NAMALWA (cell line): ENCODE results near the gene GALNT11.
"Not testable (repeated sequence)": the region's sequence is repeated elsewhere in the genome, so short reads cannot be mapped to it uniquely, and the experiment has no call there.

ENCODE experiments used
- DNase-seq: peaks from one replicate; pipeline ENCODE4 v3.0.0-alpha.2; 2015; ENCODE audit warnings: low spot score

The GALNT11 gene

GRCh38 chr7:152075379-152075778 lies 49.9 kb downstream of the GALNT11 start:
- not testable (repeated sequence) for DNase-seq

- DNase-seq, result peak; percentile 68
Observed at GRCh38 chr7:152076324-152076821, 50.9 kb downstream of the GALNT11 start.

GRCh38 chr7:152076940-152077933 lies 51.8 kb downstream of the GALNT11 start:
- DNase-seq, result no peak

- no peak for DNase-seq
Observed at GRCh38 chr7:152078025-152078424, 52.6 kb downstream of the GALNT11 start.

GRCh38 chr7:152078786-152079185 lies 53.3 kb downstream of the GALNT11 start:
- DNase-seq, result no peak

- no peak for DNase-seq
Observed at GRCh38 chr7:152081088-152081487, 55.6 kb downstream of the GALNT11 start.

- not testable (repeated sequence) for DNase-seq
Observed at GRCh38 chr7:152082073-152082721, 56.7 kb downstream of the GALNT11 start.

GRCh38 chr7:152085131-152085530 lies 59.7 kb downstream of the GALNT11 start:
- DNase-seq, result no peak

GRCh38 chr7:152086513-152086912 lies 61.0 kb downstream of the GALNT11 start:
- DNase-seq, result no peak

- no peak for DNase-seq
Observed at GRCh38 chr7:152089183-152089582, 63.7 kb downstream of the GALNT11 start.

- DNase-seq, result no peak
Observed at GRCh38 chr7:152090747-152091146, 65.3 kb downstream of the GALNT11 start.

- no peak for DNase-seq
Observed at GRCh38 chr7:152093717-152094116, 68.2 kb downstream of the GALNT11 start.

GRCh38 chr7:152095771-152096170 lies 70.3 kb downstream of the GALNT11 start:
- DNase-seq, result no peak

GRCh38 chr7:152097330-152097729 lies 71.9 kb downstream of the GALNT11 start:
- DNase-seq, result no peak

- DNase-seq, result peak; percentile 84
Observed at GRCh38 chr7:152103066-152103465, 77.6 kb downstream of the GALNT11 start.

- no peak for DNase-seq
Observed at GRCh38 chr7:152103691-152104090, 78.2 kb downstream of the GALNT11 start.

GRCh38 chr7:152105205-152105604 lies 79.7 kb downstream of the GALNT11 start:
- no peak for DNase-seq

GRCh38 chr7:152106990-152107389 lies 81.5 kb downstream of the GALNT11 start:
- no peak for DNase-seq

- no peak for DNase-seq
Observed at GRCh38 chr7:152107945-152108344, 82.5 kb downstream of the GALNT11 start.

- DNase-seq, result peak; percentile 27
Observed at GRCh38 chr7:152108359-152108758, 82.9 kb downstream of the GALNT11 start.

- no peak for DNase-seq
Observed at GRCh38 chr7:152112829-152113228, 87.4 kb downstream of the GALNT11 start.

GRCh38 chr7:152115021-152115718 lies 89.7 kb downstream of the GALNT11 start:
- no peak for DNase-seq
